ENCODE measurements around the gene GLS. TPM values are rescaled to one million over a fixed set of nuclear protein-coding genes. Genes with fewer than 3 reads are reported as not detected.

Gene GLS
- total RNA-seq, 1 experiment from 2014 or later, result 97.4 TPM

- H3K79me2 ChIP-seq (ENCODE audit: insufficient read depth, low read length), result no peaks in the 10 kb centered on the region
- TF ChIP-seq POLR2A (IDR thresholded peaks at IDR 0.05; ENCODE audit: borderline replicate concordance, extremely low read depth, insufficient read depth, insufficient read length) (no peak), SP1 (IDR thresholded peaks at IDR 0.05; ENCODE audit: low read depth) (no peak), RAD21 (IDR thresholded peaks at IDR 0.05; ENCODE audit: low read depth) (peak; percentile 53), FOSL1 (IDR thresholded peaks at IDR 0.05; ENCODE audit: low read depth) (no peak), CTCF (IDR thresholded peaks at IDR 0.05 in 2 of 3, conservative IDR thresholded peaks at IDR 0.05 in 1 of 3; ENCODE audit: borderline replicate concordance in 1 of 3, insufficient read depth in 1 of 3, low read depth in 2 of 3, low read length in 2 of 3) (peak; percentile 80 to 91 (median 80)), EGR1 (IDR thresholded peaks at IDR 0.05; ENCODE audit: low read depth) (no peak), ZBTB33 (IDR thresholded peaks at IDR 0.05; ENCODE audit: extremely low read depth, insufficient replicate concordance, low read length) (no peak)
- H3K36me3 ChIP-seq (ENCODE audit: control insufficient read depth in 1 of 2, insufficient read depth in 2 of 2, low read length in 2 of 2), result peaks cover 49 to 70% of the 10 kb centered on the region in 2 experiments
- BruUV-seq (replicated peaks), result no TSS peak
- H3K4me2 ChIP-seq (ENCODE audit: low read length), result no peak overlapping the region
- no peak overlapping the region for H3K27ac ChIP-seq (ENCODE audit: low read depth, low read length)
- DNase-seq (ENCODE audit: low read depth, low spot score) (no peak), ATAC-seq (peak; percentile 99)
- H3K4me1 ChIP-seq (ENCODE audit: control insufficient read depth in 1 of 2, insufficient read depth in 2 of 2, low read length in 2 of 2), result no peaks in the 10 kb centered on the region
- H3K9ac ChIP-seq (ENCODE audit: low read length), result no peak overlapping the region
- ChIA-PET RAD21 (ENCODE audit: low non-redundant PET in 1 of 2, low total read pairs in 2 of 2, uncharacterized antibody in 2 of 2, unreplicated experiment in 2 of 2) (no interaction called here), POLR2A (no interaction called here), CTCF (interaction anchor here (1.2 kb wide), 1 partner anchor 13 kb away, joined by 3 read pairs; no protein-coding TSS in a partner anchor)
- no peaks in the 10 kb centered on the region for H3K9me2 ChIP-seq (ENCODE audit: insufficient read depth)
- intact Hi-C loops (cut with micrococcal nuclease), result loop anchor here (2.0 kb wide), 1 partner anchor 100 kb away; no protein-coding TSS in a partner anchor
- no peaks in the 10 kb centered on the region for H4K20me1 ChIP-seq (ENCODE audit: insufficient read depth)
- H3K27me3 ChIP-seq (ENCODE audit: insufficient read depth, low read length), result no peaks in the 10 kb centered on the region
- H3K4me3 ChIP-seq (replicated peaks in 1 of 2; ENCODE audit: low read depth in 1 of 2, low read length in 2 of 2), result no peak overlapping the region
- no peaks in the 10 kb centered on the region for H3K9me3 ChIP-seq (ENCODE audit: control insufficient read depth in 1 of 2, insufficient read depth in 1 of 2, low read depth in 1 of 2, low read length in 2 of 2)
- no peak overlapping the region for H2AFZ ChIP-seq (ENCODE audit: low read depth, low read length, poor library complexity, severe bottlenecking)
Observed at GRCh38 chr2:190996338-190996946, 115.8 kb downstream of the GLS start.

All from HCT116 (cell line).